Measurements from ENCODE around the gene COMMD6.

- TF ChIP-seq CTCF (IDR thresholded peaks at IDR 0.05; ENCODE audit: low read depth, low read length): no peak
- TF ChIP-seq POLR2A (IDR thresholded peaks at IDR 0.05; ENCODE audit: extremely low read depth, insufficient read length): no peak
- TF ChIP-seq MAX (IDR thresholded peaks at IDR 0.05; ENCODE audit: low read depth, low read length): no peak
- no peak for TF ChIP-seq MYC (IDR thresholded peaks at IDR 0.05; ENCODE audit: low read depth, low read length)
Observed at GRCh38 chr13:75550159-75550567, 12.5 kb upstream of the COMMD6 start.
